T-helper 22 cell (primary cell): Measurements from ENCODE around the gene CTSH.
"Not testable (repeated sequence)": the region's sequence is repeated elsewhere in the genome, so short reads cannot be mapped to it uniquely, and the experiment has no call there.

ENCODE experiments used
- DNase-seq: peaks from one replicate; pipeline ENCODE4 v3.0.0-alpha.2; 2020; ENCODE audit warnings: low read depth

CTSH gene

GRCh38 chr15:78880242-78880533 lies 64.7 kb downstream of the CTSH start:
- no peak for DNase-seq

DNA sequence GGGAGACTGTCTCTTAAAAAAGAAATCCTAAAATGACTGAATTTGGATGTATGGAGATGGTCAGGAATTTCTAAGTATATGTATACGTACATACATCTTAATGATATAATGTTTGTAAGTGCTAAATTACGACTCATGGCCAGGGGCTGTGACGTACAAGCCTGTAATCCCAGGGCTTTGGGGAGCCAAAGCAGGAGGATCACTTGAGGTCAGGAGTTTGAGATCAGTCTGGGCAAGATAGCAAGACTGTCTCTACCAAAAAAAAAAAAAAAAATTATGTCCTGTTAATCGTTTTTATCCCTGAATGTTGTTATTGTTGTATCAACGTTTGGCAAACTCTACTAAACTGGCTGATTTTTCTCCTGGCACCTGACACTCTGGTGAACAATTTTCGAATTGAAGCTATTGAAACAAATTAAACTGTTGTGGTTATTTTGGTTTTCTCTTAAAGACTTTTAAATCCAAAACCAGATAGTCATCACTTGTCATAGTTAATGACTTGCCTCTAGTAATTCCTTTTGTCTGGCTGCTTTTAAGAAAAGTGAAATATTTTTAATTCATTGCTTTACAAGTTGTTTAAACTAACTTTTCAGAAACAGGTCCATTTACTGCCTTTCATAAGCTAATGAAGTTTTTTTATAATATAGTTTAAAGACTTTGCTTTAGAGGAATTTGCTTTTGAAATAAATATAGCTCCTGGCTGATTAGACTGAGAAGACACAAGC lies 65.2 kb downstream of the CTSH start:
- DNase-seq: no peak

- DNase-seq: no peak
These were observed 66.5 kb downstream of the CTSH start for GRCh38 chr15:78878356-78878755.

DNA sequence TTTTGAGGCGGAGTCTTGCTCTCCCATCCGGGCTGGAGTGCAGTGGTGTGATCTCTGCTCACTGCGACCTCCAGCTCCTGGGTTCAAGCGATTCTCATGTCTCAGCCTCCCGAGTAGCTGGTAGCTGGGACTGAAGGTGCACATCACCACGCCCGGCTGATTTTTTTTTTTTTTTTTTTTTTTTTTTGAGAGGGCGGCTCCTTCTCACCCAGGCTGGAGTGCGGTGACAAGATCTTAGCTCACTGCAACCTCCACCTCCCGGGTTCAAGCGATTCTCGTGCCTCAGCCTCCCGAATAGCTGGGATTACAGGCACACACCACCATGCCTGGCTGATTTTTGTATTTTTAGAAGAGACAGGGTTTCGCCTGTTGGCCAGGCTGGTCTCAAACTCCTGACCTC lies 67.9 kb downstream of the CTSH start:
- DNase-seq: not testable (repeated sequence)

- no peak for DNase-seq
These were observed 69.5 kb downstream of the CTSH start for GRCh38 chr15:78875107-78875914.

DNA sequence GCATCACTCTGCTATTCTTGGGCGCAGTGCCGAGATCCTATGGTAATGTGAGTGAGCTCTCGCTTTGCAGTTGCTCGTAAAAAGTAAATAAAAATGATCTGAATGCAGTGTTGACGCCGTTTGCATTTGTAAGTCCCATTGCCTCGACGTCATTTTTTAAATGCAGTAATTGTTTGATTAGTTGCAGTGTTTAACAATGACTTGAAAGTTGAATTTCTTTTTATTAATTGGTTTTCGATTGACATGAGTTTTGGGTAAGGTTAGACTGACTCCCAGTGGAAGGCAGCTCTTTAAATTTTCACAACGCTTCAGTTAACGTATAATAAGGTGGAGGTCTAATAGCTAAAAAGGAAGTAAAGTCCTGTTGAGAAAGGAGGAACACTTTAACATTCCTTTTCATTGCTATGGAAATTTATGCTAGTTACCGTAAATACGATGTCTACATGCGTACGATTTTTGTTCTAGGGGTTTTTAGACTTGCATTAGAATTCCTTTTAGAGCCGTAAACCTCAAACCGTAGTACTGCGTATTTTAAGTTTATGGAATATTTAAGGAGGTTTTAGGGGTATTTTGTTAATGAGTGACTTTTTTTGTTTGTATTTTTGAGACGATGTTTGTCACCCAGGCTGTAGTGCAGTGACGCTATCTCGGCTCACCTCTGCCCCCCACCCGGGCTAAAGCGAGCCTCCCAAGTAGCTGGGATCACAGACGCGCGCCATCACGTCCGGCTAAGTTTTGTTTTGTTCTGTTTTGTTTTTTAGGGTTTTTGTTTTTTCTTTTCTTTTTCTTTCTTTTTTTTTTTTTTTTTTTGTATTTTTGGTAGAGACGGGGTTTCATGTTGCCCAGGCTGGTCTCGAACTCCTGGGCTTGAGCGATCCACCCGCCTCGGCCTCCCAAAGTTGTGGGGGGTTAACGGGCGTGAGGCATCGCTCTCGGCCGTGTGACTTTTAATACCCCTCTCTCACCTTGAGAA lies 70.8 kb downstream of the CTSH start:
- peak; percentile 44 for DNase-seq

DNA sequence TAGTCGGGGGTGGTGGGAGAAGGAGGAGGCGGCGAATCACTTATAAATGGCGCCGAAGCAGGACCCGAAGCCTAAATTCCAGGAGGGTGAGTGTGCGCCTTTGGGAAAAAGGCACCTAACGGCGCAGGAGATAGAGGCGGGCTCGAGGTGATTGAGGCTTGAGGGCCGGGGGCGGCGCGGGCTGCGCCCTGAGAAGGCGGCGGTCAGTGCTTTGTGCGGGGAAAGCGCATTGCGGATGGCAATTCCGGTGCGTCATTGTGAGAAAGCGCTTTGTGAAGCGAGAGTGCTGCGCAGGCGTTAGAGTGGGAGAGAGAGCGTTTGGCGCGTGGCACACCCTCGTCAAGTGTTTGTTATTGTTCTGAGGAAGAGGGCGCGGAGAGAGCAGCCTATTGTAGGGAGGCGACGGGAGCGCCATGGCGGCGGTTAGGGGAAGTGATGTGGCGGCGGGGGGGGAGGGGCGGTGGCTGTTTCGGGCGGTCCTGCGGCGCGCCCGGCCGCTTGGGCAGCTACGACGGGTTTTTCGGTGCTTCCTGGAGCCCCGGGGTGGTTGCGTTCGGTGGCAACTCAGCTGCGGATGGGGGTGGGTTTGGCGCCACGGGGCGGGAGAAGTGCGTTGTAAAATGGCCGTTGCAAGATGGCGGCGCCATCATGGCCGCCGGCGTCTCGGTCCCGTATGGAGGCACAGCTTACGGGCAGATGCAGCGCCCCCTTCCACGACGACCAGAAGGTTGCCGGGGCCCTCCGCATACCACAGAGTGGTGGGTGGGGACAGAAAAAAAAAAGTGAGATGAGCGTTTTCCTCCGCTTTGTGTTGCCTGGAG lies 71.7 kb downstream of the CTSH start:
- DNase-seq: peak; percentile 83

DNA sequence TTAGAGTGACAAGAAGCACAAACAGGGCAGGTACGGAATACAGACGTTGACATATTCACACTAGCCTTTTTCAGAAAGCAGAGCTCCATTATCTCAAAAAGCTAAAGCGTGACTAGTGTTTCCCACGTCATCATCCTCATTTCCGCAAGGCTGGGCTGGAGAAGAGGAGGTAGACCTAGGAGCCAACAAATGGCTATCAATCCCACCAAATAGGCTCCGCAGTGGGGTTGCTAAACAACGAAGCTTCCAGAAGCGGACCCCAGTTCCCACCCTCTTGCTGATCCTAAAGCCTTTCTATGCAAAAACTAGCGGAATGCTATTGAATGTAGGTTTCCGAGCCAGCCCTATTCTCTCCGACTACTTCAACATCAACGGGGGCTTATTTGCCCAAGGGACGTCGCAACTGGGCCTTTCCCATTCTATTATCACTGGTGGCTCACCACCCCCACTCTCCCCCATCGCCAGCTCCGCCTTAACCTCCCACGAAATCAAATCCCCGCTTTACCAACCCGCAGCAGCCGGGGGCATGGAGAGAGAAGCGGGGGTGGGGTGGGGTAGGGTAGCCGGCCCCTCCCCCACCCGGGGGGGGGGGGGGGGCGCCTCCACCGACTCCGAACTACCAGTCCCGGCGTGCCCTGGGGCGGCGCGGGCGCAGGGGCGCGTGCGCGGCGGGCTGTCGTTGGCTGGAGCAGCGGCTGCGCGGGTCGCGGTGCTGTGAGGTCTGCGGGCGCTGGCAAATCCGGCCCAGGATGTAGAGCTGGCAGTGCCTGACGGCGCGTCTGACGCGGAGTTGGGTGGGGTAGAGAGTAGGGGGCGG lies 72.5 kb downstream of the CTSH start, which contains the start of gene MORF4L1:
MORF4L1 (plus strand) TSS at position 736 of the 817 bp plus-strand sequence. CDS start 128 bp downstream, outside the sequence.
- peak; percentile 94 for DNase-seq

DNA sequence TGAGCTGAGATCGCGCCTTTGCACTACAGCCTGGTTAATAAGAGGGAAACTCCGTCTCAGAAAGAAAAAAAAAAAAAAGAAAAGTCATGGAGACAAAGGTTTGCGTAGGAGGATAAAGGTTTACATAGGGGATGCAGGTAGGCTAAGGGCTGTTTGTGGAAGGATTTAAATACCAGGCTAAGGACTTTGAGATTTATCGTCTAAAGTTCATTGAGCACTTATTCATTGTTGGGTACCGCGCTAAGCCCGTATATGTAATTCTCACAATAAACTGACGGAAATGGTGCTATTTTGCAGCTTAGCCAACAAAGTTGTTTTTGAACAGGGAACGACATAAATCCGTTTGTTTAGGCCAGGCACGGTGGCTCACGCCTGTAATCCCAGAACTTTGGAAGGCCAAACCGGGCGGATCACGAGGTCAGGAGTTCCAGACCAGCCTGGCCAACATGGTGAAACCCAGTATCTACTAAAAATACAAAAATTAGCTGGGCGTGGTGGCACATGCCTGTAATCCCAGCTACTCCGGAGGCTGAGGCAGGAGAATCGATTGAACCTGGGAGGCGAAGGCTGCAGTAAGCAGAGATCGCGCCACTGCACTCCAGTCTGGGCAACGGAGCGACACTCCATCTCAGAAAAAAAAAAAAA lies 73.2 kb downstream of the CTSH start:
- not testable (repeated sequence) for DNase-seq
